HG03571 (cell line): ENCODE results near the gene KCNJ10.
"Not testable (repeated sequence)": the region's sequence is repeated elsewhere in the genome, so short reads cannot be mapped to it uniquely, and the experiment has no call there.

Experiments used
- ATAC-seq: cut with Tn5 transposase; IDR thresholded peaks from one replicate; pipeline ENCODE4 v1.9.1; 2021; ENCODE audit not compliant: unreplicated experiment

KCNJ10 gene

DNA sequence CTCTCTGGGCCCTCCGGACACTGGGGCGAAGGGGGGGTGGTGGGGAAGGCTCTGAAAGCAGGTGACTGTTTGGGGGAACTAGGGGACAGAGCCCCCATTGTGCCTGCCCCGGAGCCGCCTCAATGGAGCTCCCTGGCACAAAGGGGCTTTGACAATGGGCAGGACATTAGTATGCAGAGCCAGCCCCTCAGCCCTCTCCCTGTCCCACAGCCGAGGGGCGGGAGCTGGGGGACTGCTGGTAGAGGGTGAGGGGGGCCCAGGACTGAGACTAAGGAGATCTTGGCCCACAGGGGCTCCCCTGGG is 7.8 kb downstream of the KCNJ10 start:
- ATAC-seq = no peak

DNA sequence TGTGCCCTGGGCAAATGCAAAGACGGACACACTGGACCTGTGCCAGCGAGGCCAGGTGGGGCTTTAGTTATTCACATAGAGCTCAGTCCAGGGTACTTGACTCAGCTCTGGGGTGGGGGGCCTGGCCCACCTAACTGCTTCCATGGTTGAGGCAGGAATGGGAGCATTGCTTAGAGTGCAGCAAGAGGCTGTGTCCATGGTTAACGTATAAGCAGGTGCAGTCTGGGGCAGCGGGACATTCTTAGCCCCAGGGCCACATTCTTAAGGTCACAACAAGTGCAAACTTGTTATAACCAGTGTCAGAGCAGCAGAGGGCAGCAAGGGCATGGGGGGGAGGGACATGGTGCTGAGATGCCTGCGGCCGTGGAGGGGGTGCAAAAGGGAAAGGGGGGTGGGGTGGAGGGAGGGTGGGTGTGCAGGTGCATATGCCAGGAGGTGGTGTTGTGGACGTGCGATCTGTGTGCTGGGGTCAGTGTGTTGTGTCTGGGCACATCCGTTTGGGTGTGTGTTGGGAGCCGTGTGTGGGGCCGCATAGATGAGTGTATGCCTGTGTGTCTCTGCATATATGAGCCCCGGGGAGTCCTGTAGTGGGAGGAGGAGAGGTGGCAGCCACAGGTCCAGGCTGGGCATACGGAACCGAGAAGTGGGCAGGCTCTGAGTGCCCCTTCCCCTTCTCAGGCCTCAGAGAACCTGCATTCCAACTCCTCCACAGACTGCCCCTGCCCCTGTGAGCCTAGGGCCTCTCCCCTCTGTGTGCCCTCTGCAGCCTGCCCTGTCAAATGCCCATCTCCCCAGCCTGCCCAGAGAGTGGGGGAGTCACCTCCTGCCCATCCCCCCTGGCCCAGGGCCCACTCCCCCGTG is 8.4 kb downstream of the KCNJ10 start:
- ATAC-seq = no peak

DNA sequence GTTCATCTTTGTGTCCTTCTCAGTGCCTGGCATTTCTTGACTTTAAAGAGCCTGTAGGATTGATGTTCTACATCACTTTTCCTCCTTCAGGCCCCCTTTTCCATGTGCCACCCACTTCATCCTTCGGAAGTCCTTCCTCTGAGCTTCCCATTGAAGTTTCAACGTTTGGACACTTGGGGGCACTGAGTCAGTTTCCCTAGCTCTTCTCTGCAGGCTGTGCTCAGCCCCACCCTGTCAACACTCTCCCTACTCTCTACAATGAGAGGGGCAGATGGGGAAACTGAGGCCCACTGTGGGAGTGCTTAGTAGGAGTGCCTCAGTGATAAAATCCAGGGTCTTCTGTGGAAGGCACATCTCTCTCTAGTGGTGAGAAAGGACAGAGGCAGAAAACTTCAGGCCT is 11.9 kb downstream of the KCNJ10 start:
- ATAC-seq = no peak

DNA sequence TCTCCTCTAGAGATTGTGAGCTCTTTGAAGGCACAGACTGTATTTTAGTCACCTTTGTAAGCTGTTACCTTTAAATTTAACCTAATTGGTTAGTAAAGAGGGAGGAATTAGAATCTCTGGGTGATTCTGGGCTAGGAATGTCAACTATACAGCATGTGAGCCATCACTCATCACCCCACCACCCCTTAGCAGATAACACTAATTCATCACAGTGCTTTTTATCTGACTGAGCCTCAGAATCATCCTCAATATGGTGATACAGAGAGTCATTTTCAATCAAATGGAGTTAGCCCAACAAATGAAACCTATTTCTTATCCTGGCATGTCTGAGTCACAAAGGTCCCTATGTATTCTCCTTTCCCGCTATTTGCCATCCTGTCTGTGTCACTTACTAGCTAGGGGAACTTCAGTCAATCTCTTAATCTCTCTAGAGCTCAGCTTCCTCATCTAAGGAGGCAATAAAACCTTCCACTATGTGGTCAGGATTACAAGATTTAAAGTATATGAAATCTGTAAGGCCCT is 13.3 kb downstream of the KCNJ10 start:
- ATAC-seq = no peak

DNA sequence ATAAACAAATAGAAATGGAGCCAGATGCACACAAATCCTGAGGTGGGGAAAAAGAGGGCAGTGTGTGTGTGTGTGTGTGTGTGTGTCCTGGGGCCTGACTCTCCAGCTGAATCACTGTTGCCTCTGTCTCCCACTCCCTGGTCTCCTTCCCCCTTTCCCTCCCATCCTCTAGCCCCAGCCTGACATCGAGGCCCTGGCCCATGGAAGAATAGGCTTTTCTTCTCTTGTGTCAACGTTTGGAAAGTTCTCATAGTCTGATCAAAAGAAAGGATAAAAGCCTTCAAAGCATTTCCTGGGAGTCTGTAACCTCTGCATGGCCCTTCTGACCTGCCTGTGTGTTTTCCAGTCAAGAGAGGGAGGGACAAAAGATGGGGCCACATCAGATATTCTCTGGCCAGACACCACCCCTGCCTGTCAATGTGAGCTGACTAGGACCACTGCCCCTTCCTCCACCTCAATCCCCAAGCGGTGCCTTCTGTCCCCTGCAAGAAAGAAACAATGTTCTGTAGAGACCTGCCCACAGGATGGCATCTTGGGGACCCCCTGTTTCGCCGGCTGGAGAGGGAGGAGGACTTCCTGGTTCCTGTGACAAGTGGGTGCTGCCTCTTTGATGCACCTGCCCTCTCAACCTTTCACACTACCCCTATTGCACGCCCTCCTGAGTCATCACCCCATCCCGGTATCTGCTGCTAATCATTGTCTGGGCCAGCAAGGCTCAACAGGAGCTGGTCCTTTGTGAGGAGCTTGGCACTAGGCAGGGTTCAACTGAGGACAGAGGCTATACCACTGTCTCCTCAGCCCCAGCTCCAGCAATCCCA is 16.2 kb downstream of the KCNJ10 start:
- no peak for ATAC-seq

DNA sequence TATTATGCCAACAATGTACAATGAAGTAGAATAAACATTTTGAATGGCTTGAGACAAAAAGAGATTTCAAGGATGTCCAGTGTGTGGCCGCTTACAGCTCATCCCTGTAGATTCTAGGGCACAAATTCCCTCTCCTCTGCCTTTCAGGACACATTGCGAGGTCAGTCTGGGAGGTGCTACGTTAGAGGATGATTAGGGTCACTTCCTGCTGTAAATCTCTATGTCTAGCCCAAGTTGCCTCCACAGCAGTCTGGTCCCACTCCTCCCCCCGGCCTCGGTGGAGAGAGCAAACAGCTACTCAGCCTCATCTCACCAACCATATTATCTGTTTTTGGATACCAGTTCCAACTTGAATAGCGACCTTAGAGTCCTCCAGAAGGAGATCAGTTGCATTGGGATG is 17.0 kb downstream of the KCNJ10 start:
- no peak for ATAC-seq

DNA sequence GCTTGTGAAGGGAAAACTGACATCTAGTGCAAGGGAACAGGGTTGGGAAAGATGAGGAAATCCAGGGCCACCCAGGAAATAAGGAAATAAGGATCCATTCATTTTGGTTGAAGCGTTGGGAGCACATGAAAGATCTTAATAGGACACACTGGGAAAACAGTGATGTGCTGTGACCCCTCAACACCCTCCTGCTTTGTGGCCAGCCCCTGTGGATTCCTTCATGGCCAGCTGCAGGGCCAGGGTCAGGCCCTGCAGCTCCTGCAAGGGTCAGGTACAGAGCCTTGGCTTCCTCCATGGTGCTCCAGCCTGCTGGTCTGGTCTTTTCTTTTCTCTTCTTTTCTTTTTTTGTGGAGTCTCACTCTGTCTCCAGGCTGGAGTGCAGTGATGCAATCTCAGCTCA is 19.3 kb downstream of the KCNJ10 start:
- no peak for ATAC-seq

DNA sequence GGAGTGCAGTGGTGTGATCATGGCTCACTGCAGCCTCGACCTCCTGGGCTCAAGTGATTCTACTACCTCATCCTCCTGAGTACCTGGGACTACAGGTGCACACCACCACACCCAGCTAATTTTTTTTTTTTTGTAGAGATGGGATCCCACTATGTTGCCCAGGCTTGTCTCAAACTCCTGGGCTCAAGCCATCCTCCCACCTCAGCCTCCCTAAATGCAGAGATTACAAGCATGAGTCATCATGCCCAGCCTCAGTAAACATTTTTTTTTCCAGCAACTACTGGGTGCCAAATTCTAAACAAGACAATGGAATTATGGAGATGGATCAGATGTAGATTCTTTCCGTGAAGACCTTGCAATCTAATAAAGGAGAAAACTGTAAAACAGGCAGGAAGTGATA is 19.8 kb downstream of the KCNJ10 start:
- ATAC-seq = not testable (repeated sequence)

DNA sequence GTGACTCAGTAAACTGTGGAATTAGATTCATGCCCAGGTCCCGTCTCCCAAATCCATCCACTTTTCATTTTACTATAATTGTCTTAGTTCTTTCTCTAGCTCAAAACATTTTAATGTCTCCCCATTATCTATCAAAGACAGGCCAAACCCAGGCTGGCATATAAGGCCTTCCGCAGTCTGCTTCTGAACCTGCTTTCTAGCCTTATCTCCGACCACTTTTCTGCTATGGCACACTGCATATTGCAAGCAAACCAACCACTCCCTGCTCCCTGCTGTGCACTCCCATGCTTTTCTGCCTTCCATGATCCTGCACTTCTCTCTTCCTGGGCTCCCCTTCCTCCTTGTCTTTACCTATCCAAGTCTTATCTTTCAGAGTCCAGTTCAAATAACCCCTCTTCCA is 20.9 kb downstream of the KCNJ10 start:
- ATAC-seq = no peak

DNA sequence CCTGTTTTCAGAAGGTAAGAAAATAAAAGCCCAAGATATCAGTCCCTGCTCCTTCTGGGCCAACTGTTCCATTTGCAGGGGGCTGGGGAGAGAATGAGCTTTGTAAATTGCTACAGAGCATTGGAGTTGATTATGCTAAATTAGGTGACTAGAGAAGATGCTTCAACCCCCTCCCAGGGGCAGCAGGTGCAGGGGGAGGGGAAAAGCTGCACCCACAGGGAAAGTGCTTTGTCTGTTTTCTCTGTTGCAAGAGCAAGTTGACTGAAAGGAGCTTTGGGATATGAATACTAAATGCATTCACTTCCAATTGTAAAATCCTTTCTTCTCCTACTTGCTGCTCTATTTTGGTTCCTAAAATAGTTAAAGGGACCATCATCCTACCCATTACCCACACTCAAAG is 21.6 kb downstream of the KCNJ10 start:
- no peak for ATAC-seq

DNA sequence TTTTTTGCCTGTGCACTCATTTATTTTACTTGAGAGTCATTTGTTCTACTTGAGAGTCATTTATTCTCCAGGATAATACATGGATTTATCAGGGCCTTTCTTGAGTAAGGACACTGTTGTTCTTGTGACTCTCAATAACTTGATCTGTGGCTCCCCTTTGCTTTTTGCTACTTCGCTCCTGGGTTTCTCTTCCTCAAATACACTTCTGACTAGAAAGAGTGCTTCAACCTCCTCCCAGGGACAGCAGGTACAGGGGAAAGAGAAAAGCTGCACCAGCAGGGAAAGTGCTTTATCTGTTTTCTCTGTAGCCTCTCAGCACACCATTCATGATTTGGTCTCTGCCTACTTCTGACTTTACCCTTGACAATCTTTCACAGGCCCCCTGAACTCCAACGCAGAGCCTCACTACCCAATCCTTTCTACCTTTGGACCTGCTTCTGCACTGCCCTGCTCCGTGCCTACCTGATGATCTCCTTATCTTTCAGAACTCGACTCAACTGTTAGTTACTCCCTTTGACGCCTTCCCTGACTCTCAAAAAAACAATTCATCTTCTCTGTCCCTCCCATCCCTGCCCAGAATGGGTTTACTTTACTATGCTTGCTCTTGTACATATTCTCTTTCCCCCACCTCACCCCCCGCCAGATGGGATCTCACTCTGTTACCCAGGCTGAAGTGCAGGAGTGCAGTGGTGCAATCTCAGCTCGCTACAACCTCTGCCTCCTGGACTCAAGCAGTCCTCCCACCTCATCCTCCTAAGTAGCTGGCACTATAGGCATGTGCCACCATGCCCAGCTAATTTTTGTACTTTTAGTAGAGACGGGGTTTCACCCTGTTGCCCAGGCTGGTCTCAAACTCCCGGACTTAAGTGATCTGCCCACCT is 22.6 kb downstream of the KCNJ10 start:
- ATAC-seq = peak; percentile 34

DNA sequence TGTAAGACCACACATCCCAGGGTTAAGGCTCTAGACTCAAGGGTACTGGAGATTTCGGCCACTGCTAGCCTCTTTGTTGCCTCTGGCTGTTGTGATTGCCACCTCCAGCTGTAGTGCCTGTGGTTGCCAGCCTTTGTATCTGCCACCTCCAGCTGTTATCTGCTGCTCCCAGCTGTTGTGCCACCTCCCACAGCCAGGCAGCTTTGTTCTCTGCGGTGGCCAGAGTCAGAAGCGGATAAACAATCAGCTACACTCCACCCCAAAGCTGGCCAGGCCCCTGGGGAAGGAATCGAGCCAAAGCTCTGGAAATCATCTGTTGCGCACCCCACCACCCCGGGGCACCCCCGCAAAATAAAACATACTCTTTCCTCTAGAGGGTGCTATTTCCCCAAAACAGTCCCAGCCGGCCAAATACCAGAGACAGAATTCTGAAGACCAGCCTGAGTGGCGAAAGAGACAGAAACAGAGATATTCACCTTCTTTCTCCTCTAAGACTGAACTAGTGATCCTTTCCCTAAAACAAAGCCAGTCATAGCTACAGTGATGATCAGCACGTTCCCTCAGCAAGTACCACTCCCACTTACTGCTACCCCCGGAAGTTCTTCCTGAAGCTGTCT is 23.4 kb downstream of the KCNJ10 start:
- ATAC-seq = peak; percentile 69

DNA sequence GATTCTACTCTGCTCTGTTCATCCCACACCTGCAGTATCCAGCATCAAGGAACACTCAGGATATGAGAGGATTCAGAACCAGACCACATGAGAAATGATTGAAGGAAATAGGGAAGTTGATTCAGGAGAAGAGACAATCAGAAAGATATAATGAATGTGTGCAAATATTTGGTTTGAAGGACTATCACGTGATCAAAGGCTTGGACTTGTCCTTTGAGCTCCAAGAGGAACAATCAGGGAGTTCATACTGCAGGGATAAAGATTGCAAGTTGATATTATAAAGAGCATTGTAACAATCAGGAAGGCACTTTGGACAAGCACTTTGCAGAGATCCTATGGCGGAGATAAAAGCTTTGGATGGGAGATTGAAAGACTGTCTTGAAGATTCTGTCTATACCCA is 24.3 kb downstream of the KCNJ10 start:
- ATAC-seq = no peak

DNA sequence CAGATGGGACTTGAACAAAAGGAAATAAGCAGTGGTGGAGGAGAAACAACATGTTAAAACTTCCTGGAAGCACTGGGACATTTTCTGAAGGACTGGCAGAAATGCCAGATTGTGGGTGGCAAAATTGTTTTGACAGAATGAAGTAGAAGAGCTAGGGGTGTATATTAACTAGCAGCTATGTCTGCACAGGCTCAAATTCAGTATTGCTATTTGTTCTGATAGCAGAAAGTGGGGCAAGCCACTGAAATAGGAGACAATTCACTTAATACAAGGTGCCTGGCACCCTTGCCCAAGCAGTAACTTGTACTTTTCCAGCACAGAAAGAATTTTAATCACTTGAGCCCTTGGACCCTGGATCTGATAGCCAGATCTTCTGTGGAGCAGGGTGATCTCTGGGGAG is 26.4 kb downstream of the KCNJ10 start:
- no peak for ATAC-seq

DNA sequence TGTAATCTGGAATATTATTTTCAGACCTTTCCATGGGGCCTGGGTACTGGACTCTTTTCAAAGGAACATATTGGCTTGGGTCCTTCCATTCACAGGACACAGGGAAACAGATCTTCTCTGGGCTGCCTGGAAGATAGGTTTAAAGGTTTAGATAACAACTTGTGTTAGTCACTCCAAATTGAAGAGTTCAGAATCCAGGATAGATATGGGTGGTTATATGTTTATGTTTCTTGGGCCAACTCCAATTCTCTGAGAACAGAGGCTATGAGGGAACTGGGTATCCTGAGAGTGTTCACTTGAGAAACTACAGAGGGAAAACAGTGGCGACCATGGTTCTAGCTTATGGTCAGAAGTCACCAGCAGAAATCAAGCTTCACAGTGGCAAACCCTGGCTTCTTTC is 29.5 kb downstream of the KCNJ10 start:
- no peak for ATAC-seq

DNA sequence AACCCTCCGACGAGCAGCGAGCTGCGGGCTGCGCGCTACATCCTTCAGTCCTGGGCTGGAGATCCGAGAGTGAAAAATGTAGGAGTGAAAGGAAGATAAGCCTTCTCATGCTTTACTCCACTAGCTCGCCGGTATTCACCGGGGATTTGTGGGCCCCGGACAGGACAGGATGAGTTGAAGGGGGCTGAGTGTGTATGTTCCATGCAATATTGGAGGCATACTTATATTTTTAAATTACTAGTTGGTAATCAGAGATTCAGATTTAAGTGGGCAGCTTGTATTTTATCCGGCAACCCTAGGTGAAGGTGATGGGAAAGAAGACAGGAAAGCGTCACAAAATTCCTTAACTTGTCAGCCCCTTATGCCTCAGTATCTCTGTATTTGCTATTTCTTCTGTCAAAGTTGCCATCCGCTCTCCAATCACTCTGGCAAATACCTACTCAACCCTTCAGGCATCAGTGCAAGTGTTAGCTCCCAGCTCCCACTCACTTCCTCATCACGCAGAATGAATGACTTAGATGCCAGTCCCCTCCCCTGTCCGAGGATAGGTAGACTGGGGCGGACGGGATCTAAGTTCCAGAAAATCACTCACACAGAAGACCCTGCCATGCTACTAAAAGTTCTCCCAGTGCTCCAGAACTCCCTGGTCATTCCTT is 37.7 kb downstream of the KCNJ10 start:
- ATAC-seq = peak; percentile 3

DNA sequence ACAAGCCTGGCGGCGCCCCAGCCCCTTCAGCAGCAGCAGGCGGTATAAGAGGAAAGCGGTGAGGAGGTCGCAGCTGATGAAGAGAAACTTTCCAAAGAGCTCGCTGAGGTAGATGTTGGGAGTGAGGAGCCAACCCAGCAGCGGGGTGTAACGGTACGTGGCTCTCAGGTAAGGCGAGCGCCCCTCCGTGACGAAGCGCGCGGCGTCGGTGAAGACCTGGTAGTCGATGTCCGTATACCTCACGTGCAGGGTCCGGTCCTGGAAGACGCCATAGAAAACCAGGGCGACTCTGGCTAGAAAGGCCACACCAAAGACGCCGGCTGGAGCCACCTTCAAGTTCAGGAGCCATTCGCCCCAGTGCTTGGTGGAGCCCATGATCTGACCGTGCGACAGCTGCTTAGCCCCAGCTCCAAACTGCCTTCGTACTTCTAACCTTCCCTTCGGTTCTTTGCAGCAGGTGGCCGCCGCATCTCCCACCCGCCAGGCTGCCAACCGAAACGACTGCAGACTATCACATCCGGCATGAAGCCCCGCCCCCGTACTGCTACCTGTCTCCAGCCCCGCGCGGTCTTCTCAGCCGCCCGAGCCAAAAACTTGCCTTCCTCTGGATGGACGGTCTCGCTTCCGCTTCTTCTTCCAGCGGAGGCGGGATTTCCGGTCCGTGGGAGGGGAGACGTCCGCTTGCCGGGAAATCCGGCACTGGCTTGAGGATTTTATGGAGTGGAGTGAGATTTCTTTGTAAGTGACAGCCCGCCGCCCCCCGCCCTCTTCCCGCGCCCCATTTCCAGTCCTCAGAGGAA is 38.4 kb downstream of the KCNJ10 start, which contains the start of gene PIGM:
Gene PIGM (minus strand): TSS at position 626 of the 800 bp plus-strand sequence. CDS start 251 bp downstream, at position 375.
- peak; percentile 98 for ATAC-seq

DNA sequence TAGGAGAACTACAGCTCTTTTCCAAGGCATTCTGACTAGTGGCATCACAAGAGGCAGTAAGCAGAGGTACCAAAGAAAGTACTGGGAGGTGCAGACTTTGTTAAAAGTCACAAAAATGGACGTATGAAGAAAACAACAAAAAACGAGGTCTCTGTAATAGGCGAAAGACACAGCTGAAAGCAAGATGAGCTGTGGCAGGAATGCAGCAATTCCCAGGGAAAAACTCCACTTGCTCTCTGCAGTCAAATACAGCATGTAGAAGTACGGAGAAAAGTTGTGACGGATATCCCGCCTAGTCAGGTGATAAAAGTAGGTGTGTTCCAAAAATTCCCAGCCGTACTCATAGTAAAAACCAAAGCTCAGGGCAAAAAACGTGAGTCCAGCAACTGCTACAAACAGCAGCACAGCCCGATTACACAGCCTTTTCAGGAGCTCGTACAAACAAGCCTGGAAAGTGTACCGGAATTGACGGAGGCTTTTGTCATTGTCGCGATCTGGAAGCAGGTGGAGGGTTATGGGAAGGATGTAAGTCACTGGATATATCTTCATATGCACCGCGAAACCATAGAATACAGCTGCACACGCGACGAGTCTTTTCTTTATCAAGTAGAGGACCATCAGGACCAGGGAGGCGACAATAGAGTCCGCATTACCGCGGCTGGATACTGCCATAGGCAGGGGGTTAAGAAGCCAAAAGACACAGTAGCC is 39.1 kb downstream of the KCNJ10 start:
- no peak for ATAC-seq

DNA sequence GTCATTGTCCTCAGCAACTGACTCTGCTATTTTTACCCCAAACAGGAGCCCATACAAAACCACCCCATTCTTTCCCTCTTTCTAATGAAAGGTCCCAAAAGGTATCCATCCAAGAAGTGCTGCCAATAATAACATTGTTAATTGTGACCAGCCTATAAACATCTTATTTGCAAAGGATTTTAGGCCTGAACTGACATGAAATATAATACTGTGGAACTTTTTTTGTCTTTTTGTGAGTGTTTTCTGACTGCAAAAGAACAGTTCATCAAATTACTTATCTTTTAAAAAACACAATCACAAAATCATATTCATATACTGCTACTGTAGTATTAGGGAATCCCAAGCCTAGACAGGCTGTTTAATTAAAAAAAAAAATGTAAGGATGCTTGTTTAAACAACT is 41.5 kb downstream of the KCNJ10 start:
- no peak for ATAC-seq
